Neural cell (in vitro differentiated cells): ENCODE measurements around the gene UBASH3A. TPM values are rescaled to one million over a fixed set of nuclear protein-coding genes. Genes with fewer than 3 reads are reported as not detected.

ENCODE experiments used
- H2AFZ ChIP-seq: fragments of 200-600, 300-800 bp; sonication (generic), shearing (Covaris generic); 2 replicates; pipeline ENCODE4 v1.6.0; 2014; ENCODE audit warnings: low read depth, mild to moderate bottlenecking, antibody characterized with exemption, low read length, moderate library complexity
- H3F3A ChIP-seq: fragments of 200-600 bp; shearing (Covaris generic); 2 replicates; pipeline ENCODE4 v1.6.1; 2016; ENCODE audit warnings: mild to moderate bottlenecking, moderate library complexity, mixed read lengths, antibody characterized with exemption, low read length; ENCODE audit not compliant: insufficient read depth, poor library complexity, severe bottlenecking
- H3K27ac ChIP-seq: fragments of 200-600, 300-800 bp; sonication (generic), shearing (Covaris generic); 2 replicates; pipeline ENCODE4 v1.5.1; 2014; ENCODE audit warnings: mild to moderate bottlenecking, low read length, moderate library complexity
- H3K27me3 ChIP-seq: fragments of 300-800, 200-600 bp; sonication (generic), shearing (Covaris generic); 2 replicates; pipeline ENCODE4 v1.6.0; 2014; ENCODE audit warnings: mild to moderate bottlenecking, low read depth, low read length, moderate library complexity; ENCODE audit not compliant: insufficient read depth
- H3K36me3 ChIP-seq: fragments of 300-800, 200-600 bp; sonication (generic), shearing (Covaris generic); 2 replicates; pipeline ENCODE4 v1.5.1; 2014; ENCODE audit warnings: mild to moderate bottlenecking, antibody characterized with exemption, low read length, moderate library complexity; ENCODE audit not compliant: insufficient read depth
- H3K4me2 ChIP-seq: fragments of 300-800, 200-600 bp; sonication (generic), shearing (Covaris generic); 2 replicates; pipeline ENCODE4 v1.6.0; 2014; ENCODE audit warnings: mild to moderate bottlenecking, low read length
- H3K4me3 ChIP-seq: fragments of 300-800, 200-600 bp; sonication (generic), shearing (Covaris generic); 2 replicates; pipeline ENCODE4 v1.5.1; 2014; ENCODE audit warnings: mild to moderate bottlenecking, low read length, moderate library complexity
- H3K79me2 ChIP-seq: fragments of 200-600 bp; shearing (Covaris generic); replicated peaks from 2 replicates; pipeline ENCODE4 v1.6.0; 2014; ENCODE audit warnings: mild to moderate bottlenecking, low read length, moderate library complexity; ENCODE audit not compliant: insufficient read depth
- H3K9ac ChIP-seq: fragments of 300-800, 200-600 bp; sonication (generic), shearing (Covaris generic); 2 replicates; pipeline ENCODE4 v1.6.1; 2016; ENCODE audit warnings: mild to moderate bottlenecking, low read length, mixed read lengths
- H3K9me2 ChIP-seq: fragments of 200-600 bp; shearing (Covaris generic); 2 replicates; pipeline ENCODE4 v1.6.1; 2016; ENCODE audit warnings: mild to moderate bottlenecking, low read length, mixed read lengths; ENCODE audit not compliant: insufficient read depth
- H3K9me3 ChIP-seq: fragments of 200-600, 300-800 bp; sonication (generic), shearing (Covaris generic); 2 replicates; pipeline ENCODE4 v1.6.1; 2016; ENCODE audit warnings: mild to moderate bottlenecking, mixed run types, low read length, moderate library complexity, mixed read lengths
- H4K20me1 ChIP-seq: fragments of 200-600 bp; shearing (Covaris generic); 2 replicates; pipeline ENCODE4 v1.6.1; 2016; ENCODE audit warnings: mild to moderate bottlenecking, mixed run types; ENCODE audit not compliant: insufficient read depth
- EP300 ChIP-seq: fragments of 450-650 bp; conservative IDR thresholded peaks from 2 replicates; pipeline ENCODE4 v1.6.1; 2014; ENCODE audit warnings: antibody characterized with exemption, mild to moderate bottlenecking, moderate library complexity; ENCODE audit not compliant: poor library complexity, severe bottlenecking
- EZH2 ChIP-seq: fragments of 200-600, 300-800 bp; shearing (Covaris generic), sonication (generic); IDR thresholded peaks from 2 replicates; pipeline ENCODE4 v1.6.1; 2014; ENCODE audit warnings: antibody characterized with exemption, low read length, borderline replicate concordance, mild to moderate bottlenecking; ENCODE audit not compliant: insufficient read depth, poor library complexity, severe bottlenecking
- MXI1 ChIP-seq: fragments of 450-650 bp; conservative IDR thresholded peaks from 2 replicates; pipeline ENCODE4 v1.6.1; 2014; ENCODE audit warnings: antibody characterized with exemption, mild to moderate bottlenecking; ENCODE audit not compliant: poor library complexity, severe bottlenecking
- POLR2AphosphoS5 ChIP-seq: IDR thresholded peaks from 2 replicates; pipeline ENCODE4 v1.6.1; 2012
- RAD21 ChIP-seq: fragments of 450-650 bp; conservative IDR thresholded peaks from 2 replicates; pipeline ENCODE4 v1.6.1; 2014; ENCODE audit warnings: antibody characterized with exemption, mild to moderate bottlenecking, moderate library complexity
- SMC3 ChIP-seq: fragments of 450-650 bp; conservative IDR thresholded peaks from 2 replicates; pipeline ENCODE4 v1.6.1; 2014; ENCODE audit warnings: antibody characterized with exemption, mild to moderate bottlenecking, moderate library complexity; ENCODE audit not compliant: poor library complexity
- TAF1 ChIP-seq: IDR thresholded peaks from 2 replicates; pipeline ENCODE4 v1.6.1; 2012; ENCODE audit warnings: low read depth
- polyA plus RNA-seq: library from polyadenylated mRNA; depleted of rRNA; stranded (reverse); fragments of >200 nt; gene quantifications from 2 replicates; pipeline ENCODE4 v1.2.3, GENCODE V29; 2014
- TF ChIP-seq, protein P1 (sequence below): IDR thresholded peaks from 2 replicates; pipeline ENCODE4 v1.6.1; 2012; ENCODE audit warnings: borderline replicate concordance
- TF ChIP-seq, protein P2 (sequence below): fragments of 450-650 bp; IDR thresholded peaks from 2 replicates; pipeline ENCODE4 v1.5.1; 2014; ENCODE audit warnings: antibody characterized with exemption, mild to moderate bottlenecking, moderate library complexity; ENCODE audit not compliant: poor library complexity, severe bottlenecking

The UBASH3A gene
- polyA plus RNA-seq, 1 donor from 2014 or later, result not detected

GRCh38 chr21:42390696-42391095 lies 13.0 kb upstream of the UBASH3A start:
- Histone ChIP-seq H3K9me2 (no peaks in the 10 kb centered on the region), H3K27ac (no peak overlapping the region), H3K9ac (no peak overlapping the region), H3K9me3 (no peaks in the 10 kb centered on the region), H3K4me3 (no peak overlapping the region), H3K36me3 (no peaks in the 10 kb centered on the region), H3F3A (no peaks in the 10 kb centered on the region), H4K20me1 (no peaks in the 10 kb centered on the region), H3K4me2 (no peak overlapping the region), H2AFZ (no peak overlapping the region), H3K27me3 (no peaks in the 10 kb centered on the region), H3K79me2 (no peaks in the 10 kb centered on the region)
- no peak for TF ChIP-seq RAD21
- TF ChIP-seq TAF1, result no peak
- TF ChIP-seq, protein P1, sequence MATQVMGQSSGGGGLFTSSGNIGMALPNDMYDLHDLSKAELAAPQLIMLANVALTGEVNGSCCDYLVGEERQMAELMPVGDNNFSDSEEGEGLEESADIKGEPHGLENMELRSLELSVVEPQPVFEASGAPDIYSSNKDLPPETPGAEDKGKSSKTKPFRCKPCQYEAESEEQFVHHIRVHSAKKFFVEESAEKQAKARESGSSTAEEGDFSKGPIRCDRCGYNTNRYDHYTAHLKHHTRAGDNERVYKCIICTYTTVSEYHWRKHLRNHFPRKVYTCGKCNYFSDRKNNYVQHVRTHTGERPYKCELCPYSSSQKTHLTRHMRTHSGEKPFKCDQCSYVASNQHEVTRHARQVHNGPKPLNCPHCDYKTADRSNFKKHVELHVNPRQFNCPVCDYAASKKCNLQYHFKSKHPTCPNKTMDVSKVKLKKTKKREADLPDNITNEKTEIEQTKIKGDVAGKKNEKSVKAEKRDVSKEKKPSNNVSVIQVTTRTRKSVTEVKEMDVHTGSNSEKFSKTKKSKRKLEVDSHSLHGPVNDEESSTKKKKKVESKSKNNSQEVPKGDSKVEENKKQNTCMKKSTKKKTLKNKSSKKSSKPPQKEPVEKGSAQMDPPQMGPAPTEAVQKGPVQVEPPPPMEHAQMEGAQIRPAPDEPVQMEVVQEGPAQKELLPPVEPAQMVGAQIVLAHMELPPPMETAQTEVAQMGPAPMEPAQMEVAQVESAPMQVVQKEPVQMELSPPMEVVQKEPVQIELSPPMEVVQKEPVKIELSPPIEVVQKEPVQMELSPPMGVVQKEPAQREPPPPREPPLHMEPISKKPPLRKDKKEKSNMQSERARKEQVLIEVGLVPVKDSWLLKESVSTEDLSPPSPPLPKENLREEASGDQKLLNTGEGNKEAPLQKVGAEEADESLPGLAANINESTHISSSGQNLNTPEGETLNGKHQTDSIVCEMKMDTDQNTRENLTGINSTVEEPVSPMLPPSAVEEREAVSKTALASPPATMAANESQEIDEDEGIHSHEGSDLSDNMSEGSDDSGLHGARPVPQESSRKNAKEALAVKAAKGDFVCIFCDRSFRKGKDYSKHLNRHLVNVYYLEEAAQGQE, result no peak
- TF ChIP-seq POLR2AphosphoS5, result no peak
- TF ChIP-seq, protein P2, sequence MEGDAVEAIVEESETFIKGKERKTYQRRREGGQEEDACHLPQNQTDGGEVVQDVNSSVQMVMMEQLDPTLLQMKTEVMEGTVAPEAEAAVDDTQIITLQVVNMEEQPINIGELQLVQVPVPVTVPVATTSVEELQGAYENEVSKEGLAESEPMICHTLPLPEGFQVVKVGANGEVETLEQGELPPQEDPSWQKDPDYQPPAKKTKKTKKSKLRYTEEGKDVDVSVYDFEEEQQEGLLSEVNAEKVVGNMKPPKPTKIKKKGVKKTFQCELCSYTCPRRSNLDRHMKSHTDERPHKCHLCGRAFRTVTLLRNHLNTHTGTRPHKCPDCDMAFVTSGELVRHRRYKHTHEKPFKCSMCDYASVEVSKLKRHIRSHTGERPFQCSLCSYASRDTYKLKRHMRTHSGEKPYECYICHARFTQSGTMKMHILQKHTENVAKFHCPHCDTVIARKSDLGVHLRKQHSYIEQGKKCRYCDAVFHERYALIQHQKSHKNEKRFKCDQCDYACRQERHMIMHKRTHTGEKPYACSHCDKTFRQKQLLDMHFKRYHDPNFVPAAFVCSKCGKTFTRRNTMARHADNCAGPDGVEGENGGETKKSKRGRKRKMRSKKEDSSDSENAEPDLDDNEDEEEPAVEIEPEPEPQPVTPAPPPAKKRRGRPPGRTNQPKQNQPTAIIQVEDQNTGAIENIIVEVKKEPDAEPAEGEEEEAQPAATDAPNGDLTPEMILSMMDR, result no peak
- TF ChIP-seq SMC3, result no peak
- no peak for TF ChIP-seq EZH2
- no peak for TF ChIP-seq EP300
- no peak for TF ChIP-seq MXI1

GRCh38 chr21:42391297-42391696 lies 12.4 kb upstream of the UBASH3A start:
- no peaks in the 10 kb centered on the region for H4K20me1 ChIP-seq
- no peak overlapping the region for H3K4me2 ChIP-seq

More at GRCh38 chr21:42391297-42391696, 12.4 kb upstream of the UBASH3A start:
- Histone ChIP-seq H3K9ac (no peak overlapping the region), H3K9me3 (no peaks in the 10 kb centered on the region), H3K27ac (no peak overlapping the region), H3K36me3 (no peaks in the 10 kb centered on the region), H3K79me2 (no peaks in the 10 kb centered on the region), H3K4me3 (no peak overlapping the region), H3F3A (no peaks in the 10 kb centered on the region), H3K27me3 (no peaks in the 10 kb centered on the region), H2AFZ (no peak overlapping the region), H3K9me2 (no peaks in the 10 kb centered on the region)
- TF ChIP-seq EP300, result no peak
- TF ChIP-seq, protein P1, result no peak
- TF ChIP-seq, protein P2, result no peak
- TF ChIP-seq MXI1, result no peak
